Stimulated activated CD4-positive, alpha-beta T cell treated with anti-CD3 and anti-CD28 coated beads, TNF-alpha, amount 100 ng/mL, for 48 hours (primary cell): Measurements from ENCODE around the gene RAB11FIP2.
A peak's percentile ranks its signal among the peaks of the same experiment; 100 is the strongest.

ENCODE experiments used
- DNase-seq, 3 donors: peaks; one replicate each; pipeline ENCODE4 v3.0.0-alpha.2; 2020; ENCODE audit warnings: low read depth in 3 of 3

RAB11FIP2 gene

GRCh38 chr10:118034791-118035261 lies 11.9 kb downstream of the RAB11FIP2 start:
- DNase-seq: no peak

- no peak for DNase-seq
Observed at GRCh38 chr10:118033905-118034304, 12.8 kb downstream of the RAB11FIP2 start.

- no peak for DNase-seq
Observed at GRCh38 chr10:118032564-118032963, 14.2 kb downstream of the RAB11FIP2 start.

- DNase-seq: no peak
Observed at GRCh38 chr10:118031351-118032075, 15.2 kb downstream of the RAB11FIP2 start.

- DNase-seq: no peak
Observed at GRCh38 chr10:118028619-118029018, 18.1 kb downstream of the RAB11FIP2 start.

- DNase-seq: no peak
Observed at GRCh38 chr10:118027397-118027796, 19.3 kb downstream of the RAB11FIP2 start.

GRCh38 chr10:118026936-118027335 lies 19.8 kb downstream of the RAB11FIP2 start:
- DNase-seq: no peak

GRCh38 chr10:118020365-118020764 lies 26.4 kb downstream of the RAB11FIP2 start:
- DNase-seq: no peak

- no peak for DNase-seq
Observed at GRCh38 chr10:118017850-118018249, 28.9 kb downstream of the RAB11FIP2 start.

GRCh38 chr10:118017071-118017740 lies 29.5 kb downstream of the RAB11FIP2 start:
- DNase-seq: no peak

- DNase-seq: no peak
Observed at GRCh38 chr10:118012952-118013525, 33.7 kb downstream of the RAB11FIP2 start.

GRCh38 chr10:118007773-118008172 lies 39.0 kb downstream of the RAB11FIP2 start:
- no peak for DNase-seq

- no peak for DNase-seq
Observed at GRCh38 chr10:118003126-118003525, 43.6 kb downstream of the RAB11FIP2 start.

GRCh38 chr10:118002581-118002980 lies 44.2 kb downstream of the RAB11FIP2 start:
- peak in 1 of 3 donors; percentile 7 for DNase-seq

GRCh38 chr10:117997673-117998072 lies 49.1 kb downstream of the RAB11FIP2 start:
- DNase-seq: no peak

GRCh38 chr10:117996709-117997108 lies 50.0 kb downstream of the RAB11FIP2 start:
- no peak for DNase-seq

- DNase-seq: no peak
Observed at GRCh38 chr10:117994771-117995170, 52.0 kb downstream of the RAB11FIP2 start.

GRCh38 chr10:117993166-117993565 lies 53.6 kb downstream of the RAB11FIP2 start:
- no peak for DNase-seq

- DNase-seq: no peak
Observed at GRCh38 chr10:117991701-117992100, 55.0 kb downstream of the RAB11FIP2 start.

GRCh38 chr10:117989962-117990361 lies 56.8 kb downstream of the RAB11FIP2 start:
- DNase-seq: no peak

GRCh38 chr10:117988814-117989213 lies 57.9 kb downstream of the RAB11FIP2 start:
- DNase-seq: no peak

- DNase-seq: no peak
Observed at GRCh38 chr10:117987244-117987909, 59.4 kb downstream of the RAB11FIP2 start.
